ENCODE data around the gene INTS4. TPM values are rescaled to one million over a fixed set of nuclear protein-coding genes. Genes with fewer than 3 reads are reported as not detected.

Gene INTS4
- total and polyA plus RNA-seq, 2 of the 8 experiments (the other 6 are each of a cell fraction or from before 2014, with no cell fraction given), result 27.0 to 31.3 TPM

- Histone ChIP-seq H3K4me3 (ENCODE audit: extremely low read depth in 1 of 4, insufficient read depth in 2 of 4, low read depth in 3 of 4, low read length in 4 of 4) (no peak overlapping the region), H3K4me2 (ENCODE audit: insufficient read depth in 1 of 2, low read depth in 2 of 2, low read length in 2 of 2) (no peak overlapping the region), H3K79me2 (ENCODE audit: control insufficient read depth in 1 of 2, insufficient read depth in 2 of 2, low read length in 2 of 2) (no peaks in the 10 kb centered on the region), H3K14ac (ENCODE audit: insufficient read length) (no peak overlapping the region), H3K27ac (ENCODE audit: low read depth, low read length) (no peak overlapping the region), H3K9ac (replicated peaks in 1 of 4; ENCODE audit: extremely low read depth in 1 of 4, low read depth in 3 of 4, low read length in 3 of 4) (no peak overlapping the region), H3K27me3 (replicated peaks in 1 of 4; ENCODE audit: control insufficient read depth in 3 of 4, extremely low read depth in 1 of 4, insufficient read depth in 3 of 4, low read length in 3 of 4) (no peaks in the 10 kb centered on the region), H3K79me1 (ENCODE audit: low read depth, low read length) (no peaks in the 10 kb centered on the region), H2BK5ac (ENCODE audit: low read depth, low read length) (no peak overlapping the region), H3K23me2 (ENCODE audit: low read depth, low read length) (no peaks in the 10 kb centered on the region), H2BK120ac (replicated peaks; ENCODE audit: low read depth, low read length) (no peak overlapping the region), H3K56ac (replicated peaks; ENCODE audit: insufficient read length, low read depth, low read length) (no peak overlapping the region), H3K4ac (replicated peaks; ENCODE audit: insufficient read length, low read depth, low read length) (no peak overlapping the region), H2BK12ac (ENCODE audit: low read depth, low read length) (no peak overlapping the region), H3K36me3 (ENCODE audit: control insufficient read depth in 2 of 4, insufficient read depth in 4 of 4, low read length in 3 of 4) (no peaks in the 10 kb centered on the region), H4K20me1 (replicated peaks in 1 of 2; ENCODE audit: control insufficient read depth in 1 of 2, insufficient read depth in 2 of 2, low read length in 2 of 2) (no peaks in the 10 kb centered on the region), H2AFZ (ENCODE audit: low read length) (no peak overlapping the region), H4K91ac (replicated peaks; ENCODE audit: insufficient read length, low read length) (no peak overlapping the region), H3K18ac (ENCODE audit: extremely low read depth, low read length) (no peak overlapping the region), H3K4me1 (replicated peaks in 1 of 4; ENCODE audit: control insufficient read depth in 3 of 4, insufficient read depth in 4 of 4, low read length in 3 of 4) (peaks cover 0 to 4% (median 3%) of the 10 kb centered on the region in 4 experiments; a peak in 3 of 7 replicates), H4K8ac (ENCODE audit: extremely low read depth, insufficient read depth, low read length) (no peak overlapping the region), H2AK5ac (ENCODE audit: low read depth, low read length) (no peak overlapping the region), H3K9me3 (ENCODE audit: insufficient read depth in 2 of 2, low read depth in 1 of 2, low read length in 1 of 2) (no peaks in the 10 kb centered on the region), H2BK20ac (ENCODE audit: low read length) (no peak overlapping the region), H4K5ac (ENCODE audit: insufficient read length, low read depth, low read length) (no peak overlapping the region), H2BK15ac (ENCODE audit: low read length) (no peak overlapping the region), H3K23ac (ENCODE audit: insufficient read length) (no peak overlapping the region)
- DNase-seq (ENCODE audit: low read depth in 1 of 2, low spot score in 2 of 2) (no peak), FAIRE-seq (no peak)
- WGBS, 2 experiments (ENCODE audit: extremely low coverage in 1 of 2, insufficient coverage in 1 of 2, insufficient read length in 1 of 2, insufficient replicate concordance in 2 of 2, low coverage in 1 of 2, low lambda C conversion rate in 2 of 2, missing lambda C conversion rate in 1 of 2), result 81% methylated on average over 3 of the region's 3 CpGs; no CpG with 5 or more reads in 1 of the 2 experiments
- CTCF ChIA-PET (ENCODE audit: partially characterized antibody), result interaction anchor here (1.1 to 9.0 kb wide), 4 partner anchors 9 to 529 kb away, joined by 3 to 92 read pairs (median 4); no protein-coding TSS in a partner anchor
- POLR2A ChIA-PET (ENCODE audit: partially characterized antibody), result interaction anchor here (0.7 to 1.5 kb wide), 5 partner anchors 18 to 103 kb away, joined by 3 to 5 read pairs (median 3); partner anchors contain the start of genes ALG8 and INTS4
- TF ChIP-seq RFX5 (IDR thresholded peaks at IDR 0.05; ENCODE audit: borderline replicate concordance, low read depth, low read length), result no peak
- TF ChIP-seq HDAC6 (IDR thresholded peaks at IDR 0.05; ENCODE audit: low read depth, low read length), result no peak
- TF ChIP-seq CBX5 (IDR thresholded peaks at IDR 0.05; ENCODE audit: low read depth, low read length), result no peak
- no peak for TF ChIP-seq BCL11A (IDR thresholded peaks at IDR 0.05; ENCODE audit: low read depth in 2 of 2, low read length in 2 of 2)
- no peak for TF ChIP-seq NANOG (IDR thresholded peaks at IDR 0.05; ENCODE audit: insufficient read depth, low read depth, low read length, poor library complexity, severe bottlenecking)
- TF ChIP-seq ATF3 (IDR thresholded peaks at IDR 0.05; ENCODE audit: insufficient read depth, low read depth, low read length), result no peak
- TF ChIP-seq PHF8 (conservative IDR thresholded peaks at IDR 0.05; ENCODE audit: low read depth, low read length), result no peak
- no peak for TF ChIP-seq CBX8 (IDR thresholded peaks at IDR 0.05; ENCODE audit: borderline replicate concordance, low read depth, low read length)
- no peak for TF ChIP-seq SIRT6 (IDR thresholded peaks at IDR 0.05; ENCODE audit: low read length)
- TF ChIP-seq POLR2A (IDR thresholded peaks at IDR 0.05; ENCODE audit: control extremely low read depth in 1 of 2, low read depth in 2 of 2, low read length in 2 of 2), result no peak
- no peak for TF ChIP-seq POLR2AphosphoS5 (IDR thresholded peaks at IDR 0.05; ENCODE audit: low read depth, low read length)
- TF ChIP-seq YY1 (IDR thresholded peaks at IDR 0.05; ENCODE audit: low read depth, low read length), result no peak
- no peak for TF ChIP-seq TBP (IDR thresholded peaks at IDR 0.05; ENCODE audit: low read depth, low read length)
- TF ChIP-seq BRCA1 (IDR thresholded peaks at IDR 0.05; ENCODE audit: low read depth, low read length), result no peak
- no peak for TF ChIP-seq EP300 (IDR thresholded peaks at IDR 0.05; ENCODE audit: borderline replicate concordance in 1 of 2, low read depth in 2 of 2, low read length in 2 of 2)
Measured at GRCh38 chr11:78036313-78036712, 41.8 kb upstream of the INTS4 start.
